Hematopoietic multipotent progenitor cell (in vitro differentiated cells): ENCODE data around the gene USP44. TPM values are rescaled to one million over a fixed set of nuclear protein-coding genes. Genes with fewer than 3 reads are reported as not detected.
"Not testable (repeated sequence)": the region's sequence is repeated elsewhere in the genome, so short reads cannot be mapped to it uniquely, and the experiment has no call there.

Experiments
- DNase-seq, 3 donors: peaks; one replicate each; pipeline ENCODE4 v3.0.0-alpha.2; 2011 to 2015; ENCODE audit warnings: low read depth in 2 of 3, low spot score in 2 of 3
- total RNA-seq: library from RNA; depleted of rRNA; stranded (reverse); fragments of >200 nt; gene quantifications from one replicate; pipeline ENCODE4 v1.2.3, GENCODE V29; 2012

The USP44 gene
- total RNA-seq: 0.54 TPM

- no peak for DNase-seq
These were observed at the start of gene USP44 for GRCh38 chr12:95551305-95551704. Gene USP44, minus strand, starts transcription at chr12:95551476. Its CDS starts 17,220 bp downstream, at chr12:95534256.

- DNase-seq: no peak
These were observed 49.3 kb upstream of the USP44 start for GRCh38 chr12:95600567-95600966.

- DNase-seq: no peak
These were observed 48.6 kb upstream of the USP44 start for GRCh38 chr12:95599880-95600279.

GRCh38 chr12:95594136-95594535, 42.9 kb upstream of the USP44 start:
- DNase-seq: no peak

DNA sequence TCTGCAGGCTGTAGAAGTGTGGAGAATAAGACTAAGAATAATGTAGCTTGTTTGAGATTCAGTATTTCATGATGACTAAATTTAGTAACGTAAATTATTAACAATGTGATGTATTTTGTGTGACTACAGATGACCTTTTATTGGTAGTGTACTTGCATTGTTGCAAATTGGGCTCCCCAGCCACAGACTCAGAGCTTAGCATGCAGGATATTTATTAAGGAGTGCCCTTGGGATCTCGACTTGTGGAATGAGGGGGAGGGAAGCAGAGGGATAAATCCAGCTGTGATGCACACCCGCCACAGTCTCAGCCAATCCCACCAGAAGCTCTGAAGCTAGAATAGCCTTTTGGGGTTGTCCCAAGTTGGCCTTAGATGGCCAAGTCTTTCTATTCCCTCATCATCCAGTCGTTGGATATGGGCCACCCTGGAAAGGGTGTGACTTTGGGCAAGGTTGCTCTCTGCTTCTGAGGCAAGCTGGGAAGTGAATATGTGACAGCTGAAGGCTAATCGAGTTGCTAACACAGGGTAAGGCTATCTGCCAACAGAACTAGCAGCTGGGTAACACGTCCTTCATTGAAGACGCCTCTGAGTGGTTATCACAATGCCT, 42.1 kb upstream of the USP44 start:
- no peak for DNase-seq

DNA sequence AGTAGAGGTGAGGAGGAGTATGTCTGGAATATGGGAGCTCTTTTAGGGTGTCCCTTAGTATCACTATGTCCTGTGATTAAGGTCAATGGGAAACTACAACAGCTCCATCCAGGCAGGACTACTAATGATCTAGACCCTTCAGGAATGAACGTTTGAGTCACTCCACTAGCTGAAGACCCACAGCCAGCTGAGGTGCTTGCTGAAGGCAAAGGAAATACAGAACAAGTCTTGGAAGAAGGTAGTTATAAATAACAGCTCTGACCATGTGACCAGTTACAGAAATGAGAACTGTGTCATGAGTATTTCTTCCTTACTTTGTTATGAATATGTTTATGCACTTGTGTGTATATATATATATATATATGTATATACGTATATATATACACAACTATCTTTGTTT, 40.5 kb upstream of the USP44 start:
- no peak for DNase-seq

GRCh38 chr12:95590775-95591174, 39.5 kb upstream of the USP44 start:
- DNase-seq: no peak

GRCh38 chr12:95583933-95584332, 32.7 kb upstream of the USP44 start:
- no peak for DNase-seq

DNA sequence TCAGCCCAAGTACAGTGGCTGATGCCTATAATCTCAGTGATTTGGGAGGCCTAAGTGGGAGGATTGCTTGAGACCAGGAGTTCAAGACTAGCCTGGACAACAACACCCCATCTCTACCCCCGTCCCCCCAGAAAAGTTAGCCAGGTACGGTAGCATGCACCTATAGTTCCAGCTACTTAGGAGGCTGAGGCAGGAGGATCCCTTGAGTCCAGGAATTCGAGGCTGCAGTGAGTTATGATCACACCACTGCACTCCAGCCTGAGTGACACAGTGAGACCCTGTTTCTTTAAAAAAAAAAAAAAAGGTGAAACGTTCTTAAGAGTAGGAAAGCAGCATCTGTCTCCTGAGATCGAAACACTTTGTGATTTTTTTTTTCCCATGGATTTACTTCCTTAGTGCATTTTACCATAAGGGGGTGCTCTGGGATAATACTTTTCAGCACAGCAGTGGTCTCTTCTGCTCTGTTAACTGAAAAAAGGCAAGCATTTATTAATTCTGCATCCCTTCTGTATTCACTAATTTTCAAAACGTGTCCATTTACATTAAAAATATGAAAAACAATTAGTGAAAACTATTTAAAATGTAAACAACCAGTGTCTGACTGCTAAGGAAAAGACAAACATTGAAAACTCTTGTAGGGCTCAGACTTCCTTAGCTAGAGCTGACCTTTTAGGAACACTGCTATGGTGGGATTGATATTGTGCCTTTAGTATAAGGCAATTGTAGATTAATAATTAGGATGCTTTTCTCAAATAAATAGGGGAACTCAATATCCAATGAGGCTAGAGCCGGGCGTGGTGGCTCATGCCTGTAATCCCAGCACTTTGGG, 31.2 kb upstream of the USP44 start:
- DNase-seq: no peak

GRCh38 chr12:95577820-95578219, 26.5 kb upstream of the USP44 start:
- no peak for DNase-seq

DNA sequence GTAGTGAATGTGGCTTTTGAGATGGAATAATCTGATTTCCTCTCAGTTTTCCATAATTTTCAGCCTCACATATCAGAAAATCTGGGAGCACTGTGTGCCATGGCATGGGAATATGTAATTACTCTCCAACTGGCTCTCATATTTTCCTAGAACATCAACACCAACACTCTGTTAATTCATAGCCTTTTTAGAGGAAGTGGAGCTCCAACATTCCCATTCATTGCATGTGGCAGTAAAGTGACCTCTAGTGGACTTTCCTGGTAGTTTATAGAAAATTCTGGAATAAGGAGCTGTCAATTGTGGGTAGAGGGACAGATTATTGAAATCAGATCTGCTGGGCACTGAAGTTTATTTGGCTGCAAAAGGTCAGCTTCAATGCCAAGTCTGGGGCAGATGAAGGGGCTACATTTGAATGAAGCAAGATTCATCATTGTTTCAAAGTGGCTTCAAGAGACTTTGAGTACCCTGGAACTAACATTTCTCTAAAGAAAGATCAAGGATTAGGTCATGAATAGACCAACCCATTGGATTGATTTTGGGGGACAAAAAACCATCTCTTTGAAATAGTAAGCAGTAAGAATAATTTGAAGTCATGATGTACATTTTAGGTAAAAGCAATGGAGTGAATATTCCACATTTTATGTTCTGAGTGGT, 23.6 kb upstream of the USP44 start:
- no peak for DNase-seq

GRCh38 chr12:95573951-95574576, 22.8 kb upstream of the USP44 start:
- no peak for DNase-seq

DNA sequence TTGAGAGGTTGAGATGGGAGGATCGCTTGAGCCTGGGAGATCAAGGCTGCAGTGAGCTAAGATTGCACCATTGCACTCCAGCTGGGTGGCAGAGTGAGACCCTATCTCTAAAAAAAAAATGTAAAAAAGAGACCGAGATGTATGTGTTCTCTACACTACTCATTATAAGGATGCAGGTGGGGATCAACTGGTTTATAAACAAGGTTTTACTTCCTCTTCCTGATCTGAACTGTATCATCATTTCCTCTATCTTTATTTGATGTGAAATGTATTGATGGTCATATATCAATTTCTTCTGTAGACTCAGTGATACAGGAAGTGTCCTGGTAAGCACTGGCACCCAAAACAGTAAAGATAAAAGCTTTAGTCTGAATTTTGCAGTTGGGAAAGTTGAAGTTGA, 20.1 kb upstream of the USP44 start:
- no peak for DNase-seq

- DNase-seq: not testable (repeated sequence)
These were observed 16.8 kb upstream of the USP44 start for GRCh38 chr12:95568045-95568444.

- no peak for DNase-seq
These were observed 6.3 kb upstream of the USP44 start for GRCh38 chr12:95557625-95558024.

GRCh38 chr12:95554532-95555071, 3.3 kb upstream of the USP44 start:
- no peak for DNase-seq

GRCh38 chr12:95553197-95553943, 2.1 kb upstream of the USP44 start:
- peak in 2 of 3 donors; percentile 29 to 57 for DNase-seq

GRCh38 chr12:95551913-95552516, 739 bp upstream of the USP44 start:
- DNase-seq: no peak

- no peak for DNase-seq
These were observed 1.7 kb downstream of the USP44 start for GRCh38 chr12:95549392-95550084.
